Activated CD4-positive, CD25-positive, alpha-beta regulatory T cell treated with anti-CD3 and anti-CD28 coated beads, Interleukin-2, amount 50 U/mL, for 72 hours (primary cell): ENCODE measurements around the gene PATZ1.

Experiments used
- DNase-seq: peaks from one replicate; pipeline ENCODE4 v3.0.0; 2021

PATZ1 gene

DNA sequence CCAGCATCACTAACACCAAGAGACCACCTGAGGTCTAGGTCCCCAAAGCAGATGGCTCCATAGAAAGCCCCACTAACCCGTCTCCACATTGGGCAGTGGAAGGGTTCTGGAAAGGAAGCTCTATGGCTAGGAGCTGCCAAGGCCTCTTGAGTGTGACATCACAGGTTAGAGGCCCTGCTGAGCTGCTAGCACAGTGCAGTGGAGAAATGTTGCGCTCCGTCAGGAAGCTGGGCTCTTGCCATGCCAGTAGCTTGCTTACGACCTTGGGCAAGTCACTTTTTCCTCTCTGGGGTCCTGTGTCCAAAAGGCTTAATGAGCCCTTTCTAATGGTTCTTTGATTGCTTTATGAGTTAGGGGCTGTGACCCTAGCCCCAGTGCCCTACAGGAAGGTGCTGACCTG, 64.4 kb downstream of the PATZ1 start:
- DNase-seq: no peak

DNA sequence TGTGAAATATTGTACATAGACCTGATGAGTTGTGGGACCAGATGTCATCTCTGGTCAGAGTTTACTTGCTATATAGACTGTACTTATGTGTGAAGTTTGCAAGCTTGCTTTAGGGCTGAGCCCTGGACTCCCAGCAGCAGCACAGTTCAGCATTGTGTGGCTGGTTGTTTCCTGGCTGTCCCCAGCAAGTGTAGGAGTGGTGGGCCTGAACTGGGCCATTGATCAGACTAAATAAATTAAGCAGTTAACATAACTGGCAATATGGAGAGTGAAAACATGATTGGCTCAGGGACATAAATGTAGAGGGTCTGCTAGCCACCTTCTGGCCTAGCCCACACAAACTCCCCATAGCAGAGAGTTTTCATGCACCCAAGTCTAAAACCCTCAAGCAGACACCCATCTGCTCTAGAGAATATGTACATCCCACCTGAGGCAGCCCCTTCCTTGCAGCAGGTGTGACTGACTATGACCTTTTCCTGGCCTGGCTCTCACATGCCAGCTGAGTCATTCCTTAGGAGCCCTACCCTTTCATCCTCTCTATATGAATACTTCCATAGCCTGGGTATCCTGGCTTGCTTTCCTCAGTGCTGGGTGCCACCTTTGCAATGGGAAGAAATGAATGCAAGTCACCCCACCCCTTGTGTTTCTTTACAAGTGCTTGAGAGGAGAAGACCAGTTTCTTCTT, 66.2 kb downstream of the PATZ1 start:
- DNase-seq: no peak

DNA sequence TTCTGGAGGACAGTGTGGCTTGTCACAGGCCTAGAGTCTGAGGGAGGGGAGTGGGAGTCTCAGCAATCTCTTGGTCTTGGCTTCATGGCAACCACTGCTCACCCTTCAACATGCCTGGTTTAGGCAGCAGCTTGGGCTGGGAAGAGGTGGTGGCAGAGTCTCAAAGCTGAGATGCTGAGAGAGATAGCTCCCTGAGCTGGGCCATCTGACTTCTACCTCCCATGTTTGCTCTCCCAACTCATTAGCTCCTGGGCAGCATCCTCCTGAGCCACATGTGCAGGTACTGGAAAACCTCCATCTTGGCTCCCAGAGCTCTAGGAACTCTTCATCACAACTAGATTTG, 66.8 kb downstream of the PATZ1 start:
- DNase-seq: no peak

DNA sequence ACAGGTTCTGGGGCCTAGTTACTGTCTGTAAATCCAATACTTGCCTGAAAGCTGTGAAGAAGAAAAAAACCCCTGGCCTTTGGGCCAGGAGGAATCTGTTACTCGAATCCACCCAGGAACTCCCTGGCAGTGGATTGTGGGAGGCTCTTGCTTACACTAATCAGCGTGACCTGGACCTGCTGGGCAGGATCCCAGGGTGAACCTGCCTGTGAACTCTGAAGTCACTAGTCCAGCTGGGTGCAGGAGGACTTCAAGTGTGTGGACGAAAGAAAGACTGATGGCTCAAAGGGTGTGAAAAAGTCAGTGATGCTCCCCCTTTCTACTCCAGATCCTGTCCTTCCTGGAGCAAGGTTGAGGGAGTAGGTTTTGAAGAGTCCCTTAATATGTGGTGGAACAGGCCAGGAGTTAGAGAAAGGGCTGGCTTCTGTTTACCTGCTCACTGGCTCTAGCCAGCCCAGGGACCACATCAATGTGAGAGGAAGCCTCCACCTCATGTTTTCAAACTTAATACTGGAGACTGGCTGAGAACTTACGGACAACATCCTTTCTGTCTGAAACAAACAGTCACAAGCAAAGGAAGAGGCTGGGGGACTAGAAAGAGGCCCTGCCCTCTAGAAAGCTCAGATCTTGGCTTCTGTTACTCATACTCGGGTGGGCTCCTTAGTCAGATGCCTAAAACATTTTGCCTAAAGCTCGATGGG, 67.4 kb downstream of the PATZ1 start:
- DNase-seq: no peak

DNA sequence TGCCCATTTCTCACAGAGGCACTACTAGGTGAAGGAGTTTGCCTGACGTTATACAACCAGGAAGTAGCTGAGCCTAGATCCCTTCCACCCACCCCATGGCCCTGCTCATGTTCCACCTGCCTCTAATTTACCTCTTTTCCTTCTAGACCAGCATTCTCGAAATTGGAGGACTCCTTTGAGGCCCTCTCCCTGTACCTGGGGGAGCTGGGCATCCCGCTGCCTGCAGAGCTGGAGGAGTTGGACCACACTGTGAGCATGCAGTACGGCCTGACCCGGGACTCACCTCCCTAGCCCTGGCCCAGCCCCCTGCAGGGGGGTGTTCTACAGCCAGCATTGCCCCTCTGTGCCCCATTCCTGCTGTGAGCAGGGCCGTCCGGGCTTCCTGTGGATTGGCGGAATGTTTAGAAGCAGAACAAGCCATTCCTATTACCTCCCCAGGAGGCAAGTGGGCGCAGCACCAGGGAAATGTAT, 68.0 kb downstream of the PATZ1 start:
- DNase-seq: no peak

DNA sequence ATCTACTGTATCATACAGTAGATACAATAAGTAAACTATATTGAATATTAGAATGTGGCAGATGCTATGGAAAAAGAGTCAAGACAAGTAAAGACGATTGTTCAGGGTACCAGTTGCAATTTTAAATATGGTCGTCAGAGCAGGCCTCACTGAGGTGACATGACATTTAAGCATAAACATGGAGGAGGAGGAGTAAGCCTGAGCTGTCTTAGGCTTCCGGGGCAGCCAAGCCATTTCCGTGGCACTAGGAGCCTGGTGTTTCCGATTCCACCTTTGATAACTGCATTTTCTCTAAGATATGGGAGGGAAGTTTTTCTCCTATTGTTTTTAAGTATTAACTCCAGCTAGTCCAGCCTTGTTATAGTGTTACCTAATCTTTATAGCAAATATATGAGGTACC, 68.4 kb downstream of the PATZ1 start:
- no peak for DNase-seq

GRCh38 chr22:31276426-31277167, 69.5 kb downstream of the PATZ1 start:
- DNase-seq: no peak
